ENCODE measurements around the gene RHOBTB1.
"Not testable (repeated sequence)": the region's sequence is repeated elsewhere in the genome, so short reads cannot be mapped to it uniquely, and the experiment has no call there.

DNA sequence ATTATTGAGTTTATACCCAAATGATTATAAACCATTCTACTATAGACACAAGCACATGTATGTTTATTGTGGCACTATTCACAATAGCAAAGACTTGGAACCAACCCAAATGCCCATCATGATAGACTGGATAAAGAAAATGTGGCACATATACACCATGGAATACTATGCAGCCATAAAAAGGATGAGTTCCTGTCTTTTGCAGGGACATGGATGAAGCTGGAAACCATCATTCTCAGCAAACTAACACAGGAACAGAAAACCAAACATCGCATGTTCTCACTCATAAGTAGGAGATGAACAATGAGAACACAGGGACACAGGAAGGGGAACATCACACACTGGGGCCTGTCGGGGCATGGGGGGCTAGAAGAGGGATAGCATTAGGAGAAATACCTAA is 28.2 kb upstream of the RHOBTB1 start:
- not testable (repeated sequence) for TF ChIP-seq EP300 (IDR thresholded peaks at IDR 0.05)
- TF ChIP-seq, protein P1, sequence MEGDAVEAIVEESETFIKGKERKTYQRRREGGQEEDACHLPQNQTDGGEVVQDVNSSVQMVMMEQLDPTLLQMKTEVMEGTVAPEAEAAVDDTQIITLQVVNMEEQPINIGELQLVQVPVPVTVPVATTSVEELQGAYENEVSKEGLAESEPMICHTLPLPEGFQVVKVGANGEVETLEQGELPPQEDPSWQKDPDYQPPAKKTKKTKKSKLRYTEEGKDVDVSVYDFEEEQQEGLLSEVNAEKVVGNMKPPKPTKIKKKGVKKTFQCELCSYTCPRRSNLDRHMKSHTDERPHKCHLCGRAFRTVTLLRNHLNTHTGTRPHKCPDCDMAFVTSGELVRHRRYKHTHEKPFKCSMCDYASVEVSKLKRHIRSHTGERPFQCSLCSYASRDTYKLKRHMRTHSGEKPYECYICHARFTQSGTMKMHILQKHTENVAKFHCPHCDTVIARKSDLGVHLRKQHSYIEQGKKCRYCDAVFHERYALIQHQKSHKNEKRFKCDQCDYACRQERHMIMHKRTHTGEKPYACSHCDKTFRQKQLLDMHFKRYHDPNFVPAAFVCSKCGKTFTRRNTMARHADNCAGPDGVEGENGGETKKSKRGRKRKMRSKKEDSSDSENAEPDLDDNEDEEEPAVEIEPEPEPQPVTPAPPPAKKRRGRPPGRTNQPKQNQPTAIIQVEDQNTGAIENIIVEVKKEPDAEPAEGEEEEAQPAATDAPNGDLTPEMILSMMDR (IDR thresholded peaks at IDR 0.05) = not testable (repeated sequence)

Measured in upper lobe of left lung (tissue), 4 donors.